ENCODE results near the gene ENGASE.

Gene ENGASE

GRCh38 chr17:79041041-79041570 lies 33.5 kb upstream of the ENGASE start:
- no peak for TF ChIP-seq CTCF (IDR thresholded peaks at IDR 0.05; ENCODE audit: low read depth, low read length)
- no peak for DNase-seq (ENCODE audit: extremely low read depth, low read depth)

GRCh38 chr17:79041723-79042420 lies 32.8 kb upstream of the ENGASE start:
- no peak for TF ChIP-seq CTCF (IDR thresholded peaks at IDR 0.05; ENCODE audit: low read depth, low read length)
- DNase-seq (ENCODE audit: extremely low read depth, low read depth) = no peak

GRCh38 chr17:79042421-79043190 lies 32.0 kb upstream of the ENGASE start:
- peak; percentile 87 for TF ChIP-seq CTCF (IDR thresholded peaks at IDR 0.05; ENCODE audit: low read depth, low read length)
- DNase-seq (ENCODE audit: extremely low read depth, low read depth) = no peak

GRCh38 chr17:79043191-79043930 lies 31.3 kb upstream of the ENGASE start:
- no peak for DNase-seq (ENCODE audit: extremely low read depth, low read depth)
- no peak for TF ChIP-seq CTCF (IDR thresholded peaks at IDR 0.05; ENCODE audit: low read depth, low read length)

GRCh38 chr17:79043931-79044320 lies 30.7 kb upstream of the ENGASE start:
- no peak for TF ChIP-seq CTCF (IDR thresholded peaks at IDR 0.05; ENCODE audit: low read depth, low read length)
- DNase-seq (ENCODE audit: extremely low read depth, low read depth) = no peak

GRCh38 chr17:79044462-79044861 lies 30.2 kb upstream of the ENGASE start:
- no peak for TF ChIP-seq CTCF (IDR thresholded peaks at IDR 0.05; ENCODE audit: low read depth, low read length)

More at GRCh38 chr17:79044462-79044861, 30.2 kb upstream of the ENGASE start:
- no peak for DNase-seq (ENCODE audit: extremely low read depth, low read depth)

All from AG09319 (cell line).